ENCODE data around the gene RASSF8. TPM values are rescaled to one million over a fixed set of nuclear protein-coding genes. Genes with fewer than 3 reads are reported as not detected.
A peak's percentile ranks its signal among the peaks of the same experiment; 100 is the strongest.

RASSF8 gene
- total RNA-seq, 1 experiment from 2014 or later: 9.2 TPM

- TF ChIP-seq EZH2 (IDR thresholded peaks at IDR 0.05) (no peak), YY1 (IDR thresholded peaks at IDR 0.05; ENCODE audit: extremely low read depth, insufficient replicate concordance, low read depth, low read length) (no peak)
These were observed 8.0 kb upstream of the RASSF8 start (continued) for GRCh38 chr12:25950329-25951115.

DNA sequence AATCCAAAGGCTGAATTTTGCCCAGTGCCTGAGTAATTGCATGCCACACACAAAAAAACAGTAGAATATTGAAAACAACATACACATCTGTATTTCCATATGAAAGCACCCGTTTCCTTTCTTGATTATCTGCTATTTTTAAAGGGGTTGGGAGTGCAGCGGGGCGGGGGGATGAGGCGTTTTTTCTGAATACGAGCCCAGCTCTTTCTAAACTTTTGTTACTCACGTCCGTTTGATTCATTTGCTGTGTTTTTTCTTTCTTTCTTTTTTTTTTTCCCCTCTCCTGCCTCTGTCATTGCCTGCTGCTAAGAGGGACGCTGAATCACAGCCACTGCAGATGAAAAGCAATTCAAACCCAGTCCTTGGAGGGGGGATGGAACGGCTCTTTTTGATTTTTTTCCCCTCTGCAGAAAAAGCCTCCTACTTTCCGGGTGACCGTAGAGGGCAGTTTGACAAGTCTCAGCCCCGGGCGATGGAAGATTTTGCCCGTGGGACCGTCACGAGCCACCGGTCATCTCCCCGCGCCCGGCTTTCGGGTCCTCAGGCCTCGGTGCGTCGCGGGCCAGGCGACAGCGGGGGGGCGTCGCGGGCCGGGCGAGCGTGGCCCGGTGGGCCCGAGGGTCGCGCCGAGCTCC lies 572 bp upstream of the RASSF8 start:
- H2AFZ ChIP-seq (ENCODE audit: low read depth, low read length, poor library complexity, severe bottlenecking): peak overlapping the region; percentile 84

More for the DNA sequence above, 572 bp upstream of the RASSF8 start:
- ATAC-seq (peak; percentile 3), DNase-seq (ENCODE audit: low read depth, low spot score) (no peak)
- POLR2A ChIA-PET: interaction anchor here (0.5 kb wide), 1 partner anchor 772 kb away, joined by 3 read pairs; no protein-coding TSS in a partner anchor
- no peaks in the 10 kb centered on the region for H3K9me2 ChIP-seq (ENCODE audit: insufficient read depth)
- no peaks in the 10 kb centered on the region for H3K27me3 ChIP-seq (ENCODE audit: insufficient read depth, low read length)
- intact Hi-C loops (cut with micrococcal nuclease): no loop called here
- RAD21 ChIA-PET (ENCODE audit: low non-redundant PET in 1 of 2, low total read pairs in 2 of 2, uncharacterized antibody in 2 of 2, unreplicated experiment in 2 of 2): no interaction called here
- no peaks in the 10 kb centered on the region for H4K20me1 ChIP-seq (ENCODE audit: insufficient read depth)
- no peaks in the 10 kb centered on the region for H3K79me2 ChIP-seq (ENCODE audit: insufficient read depth, low read length)
- TF ChIP-seq SIN3A (IDR thresholded peaks at IDR 0.05; ENCODE audit: low read depth): no peak
- TF ChIP-seq SP1 (IDR thresholded peaks at IDR 0.05; ENCODE audit: low read depth): no peak
- TF ChIP-seq, protein P1, sequence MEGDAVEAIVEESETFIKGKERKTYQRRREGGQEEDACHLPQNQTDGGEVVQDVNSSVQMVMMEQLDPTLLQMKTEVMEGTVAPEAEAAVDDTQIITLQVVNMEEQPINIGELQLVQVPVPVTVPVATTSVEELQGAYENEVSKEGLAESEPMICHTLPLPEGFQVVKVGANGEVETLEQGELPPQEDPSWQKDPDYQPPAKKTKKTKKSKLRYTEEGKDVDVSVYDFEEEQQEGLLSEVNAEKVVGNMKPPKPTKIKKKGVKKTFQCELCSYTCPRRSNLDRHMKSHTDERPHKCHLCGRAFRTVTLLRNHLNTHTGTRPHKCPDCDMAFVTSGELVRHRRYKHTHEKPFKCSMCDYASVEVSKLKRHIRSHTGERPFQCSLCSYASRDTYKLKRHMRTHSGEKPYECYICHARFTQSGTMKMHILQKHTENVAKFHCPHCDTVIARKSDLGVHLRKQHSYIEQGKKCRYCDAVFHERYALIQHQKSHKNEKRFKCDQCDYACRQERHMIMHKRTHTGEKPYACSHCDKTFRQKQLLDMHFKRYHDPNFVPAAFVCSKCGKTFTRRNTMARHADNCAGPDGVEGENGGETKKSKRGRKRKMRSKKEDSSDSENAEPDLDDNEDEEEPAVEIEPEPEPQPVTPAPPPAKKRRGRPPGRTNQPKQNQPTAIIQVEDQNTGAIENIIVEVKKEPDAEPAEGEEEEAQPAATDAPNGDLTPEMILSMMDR (IDR thresholded peaks at IDR 0.05 in 2 of 3, conservative IDR thresholded peaks at IDR 0.05 in 1 of 3; ENCODE audit: borderline replicate concordance in 1 of 3, insufficient read depth in 1 of 3, low read depth in 2 of 3, low read length in 2 of 3): no peak
- no peak for TF ChIP-seq ZNF274 (IDR thresholded peaks at IDR 0.05; ENCODE audit: low read depth, low read length)
- no peak for TF ChIP-seq JUND (IDR thresholded peaks at IDR 0.05)
- TF ChIP-seq ZFX (IDR thresholded peaks at IDR 0.05): no peak
- TF ChIP-seq YY1 (IDR thresholded peaks at IDR 0.05; ENCODE audit: extremely low read depth, insufficient replicate concordance, low read depth, low read length): no peak
- TF ChIP-seq TCF7L2 (IDR thresholded peaks at IDR 0.05; ENCODE audit: borderline replicate concordance, extremely low read depth, insufficient read depth, insufficient read length): no peak
- no peak for TF ChIP-seq CEBPB (IDR thresholded peaks at IDR 0.05; ENCODE audit: low read depth)
- TF ChIP-seq, protein P2, sequence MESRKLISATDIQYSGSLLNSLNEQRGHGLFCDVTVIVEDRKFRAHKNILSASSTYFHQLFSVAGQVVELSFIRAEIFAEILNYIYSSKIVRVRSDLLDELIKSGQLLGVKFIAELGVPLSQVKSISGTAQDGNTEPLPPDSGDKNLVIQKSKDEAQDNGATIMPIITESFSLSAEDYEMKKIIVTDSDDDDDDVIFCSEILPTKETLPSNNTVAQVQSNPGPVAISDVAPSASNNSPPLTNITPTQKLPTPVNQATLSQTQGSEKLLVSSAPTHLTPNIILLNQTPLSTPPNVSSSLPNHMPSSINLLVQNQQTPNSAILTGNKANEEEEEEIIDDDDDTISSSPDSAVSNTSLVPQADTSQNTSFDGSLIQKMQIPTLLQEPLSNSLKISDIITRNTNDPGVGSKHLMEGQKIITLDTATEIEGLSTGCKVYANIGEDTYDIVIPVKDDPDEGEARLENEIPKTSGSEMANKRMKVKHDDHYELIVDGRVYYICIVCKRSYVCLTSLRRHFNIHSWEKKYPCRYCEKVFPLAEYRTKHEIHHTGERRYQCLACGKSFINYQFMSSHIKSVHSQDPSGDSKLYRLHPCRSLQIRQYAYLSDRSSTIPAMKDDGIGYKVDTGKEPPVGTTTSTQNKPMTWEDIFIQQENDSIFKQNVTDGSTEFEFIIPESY (IDR thresholded peaks at IDR 0.05; ENCODE audit: extremely low read depth, insufficient replicate concordance, low read length): no peak
- no peak for TF ChIP-seq EZH2 (IDR thresholded peaks at IDR 0.05)
- no peak for TF ChIP-seq MAX (IDR thresholded peaks at IDR 0.05)
- no peak for TF ChIP-seq ATF3 (IDR thresholded peaks at IDR 0.05)
- TF ChIP-seq RAD21 (IDR thresholded peaks at IDR 0.05; ENCODE audit: low read depth): no peak
- no peak for TF ChIP-seq SRF (IDR thresholded peaks at IDR 0.05; ENCODE audit: low read depth)
- peak overlapping the region; percentile 71 for H3K27ac ChIP-seq (ENCODE audit: low read depth, low read length)
- TSS peak; percentile 72 for BruUV-seq (replicated peaks)
- H3K4me3 ChIP-seq (replicated peaks in 1 of 2; ENCODE audit: low read depth in 1 of 2, low read length in 2 of 2): peak overlapping the region; percentile 48 to 63
- H3K4me2 ChIP-seq (ENCODE audit: low read length): peak overlapping the region; percentile 87
- H3K9ac ChIP-seq (ENCODE audit: low read length): peak overlapping the region; percentile 54
- H3K36me3 ChIP-seq (ENCODE audit: control insufficient read depth in 1 of 2, insufficient read depth in 2 of 2, low read length in 2 of 2): no peaks in the 10 kb centered on the region
- H3K4me1 ChIP-seq (ENCODE audit: control insufficient read depth in 1 of 2, insufficient read depth in 2 of 2, low read length in 2 of 2): peaks cover 10 to 13% of the 10 kb centered on the region in 2 experiments
- H3K9me3 ChIP-seq (ENCODE audit: control insufficient read depth in 1 of 2, insufficient read depth in 1 of 2, low read depth in 1 of 2, low read length in 2 of 2): no peaks in the 10 kb centered on the region
- CTCF ChIA-PET: no interaction called here

All from HCT116 (cell line).